HepG2 (cell line): ENCODE measurements around the gene RHOV. TPM values are rescaled to one million over a fixed set of nuclear protein-coding genes. Genes with fewer than 3 reads are reported as not detected.

Experiments used
- AHR ChIP-seq: IDR thresholded peaks from 2 replicates; pipeline ENCODE4 v1.6.1; 2018; ENCODE audit warnings: missing genetic modification reagents, missing compliant biosample characterization
- CEBPG ChIP-seq: IDR thresholded peaks from 2 replicates; pipeline ENCODE4 v1.6.1; 2016
- EED ChIP-seq: sonication (generic); formaldehyde crosslinking; IDR thresholded peaks from 2 replicates; pipeline ENCODE4 v1.5.0; 2020; ENCODE audit warnings: mild to moderate bottlenecking, missing genetic modification reagents
- MIER2 ChIP-seq: IDR thresholded peaks from 2 replicates; pipeline ENCODE4 v1.6.1; 2016; ENCODE audit warnings: missing biosample characterization, missing genetic modification reagents
- PHF20 ChIP-seq: sonication (generic); formaldehyde crosslinking; IDR thresholded peaks from 2 replicates; pipeline ENCODE4 v1.5.0; 2020; ENCODE audit warnings: mild to moderate bottlenecking, missing genetic modification reagents
- PPARG ChIP-seq: conservative IDR thresholded peaks from 2 replicates; pipeline ENCODE4 v1.6.1; 2016; ENCODE audit warnings: missing biosample characterization, missing genetic modification reagents
- SAP130 ChIP-seq: IDR thresholded peaks from 2 replicates; pipeline ENCODE4 v1.6.1; 2016; ENCODE audit warnings: low read depth
- TBX2 ChIP-seq: sonication (generic); formaldehyde crosslinking; IDR thresholded peaks from 2 replicates; pipeline ENCODE4 v1.5.0; 2020; ENCODE audit warnings: missing genetic modification reagents, mild to moderate bottlenecking, borderline replicate concordance
- THYN1 ChIP-seq: sonication (generic); formaldehyde crosslinking; IDR thresholded peaks from 2 replicates; pipeline ENCODE4 v1.8.1; 2023; ENCODE audit warnings: low read depth, mild to moderate bottlenecking, moderate library complexity, missing genetic modification reagents, borderline replicate concordance
- U2AF1 ChIP-seq: fragments of 200-400 bp; formaldehyde crosslinking; optimal IDR thresholded peaks from 2 replicates; pipeline ENCODE3; 2017; ENCODE audit warnings: mild to moderate bottlenecking, low read depth, low read length
- U2AF2 ChIP-seq: fragments of 200-400 bp; formaldehyde crosslinking; IDR thresholded peaks from 2 replicates; pipeline ENCODE4 v1.6.1; 2017; ENCODE audit warnings: low read depth, mild to moderate bottlenecking, low read length
- ZBTB42 ChIP-seq: sonication (generic); formaldehyde crosslinking; IDR thresholded peaks from 2 replicates; pipeline ENCODE4 v1.5.0; 2020; ENCODE audit warnings: mild to moderate bottlenecking, missing genetic modification reagents
- ZFY ChIP-seq: sonication (generic); formaldehyde crosslinking; IDR thresholded peaks from 2 replicates; pipeline ENCODE4 v1.4.0; 2020; ENCODE audit warnings: missing genetic modification reagents
- ZNF264 ChIP-seq: sonication (generic); formaldehyde crosslinking; IDR thresholded peaks from 2 replicates; pipeline ENCODE4 v1.4.0; 2020; ENCODE audit warnings: missing genetic modification reagents
- ZNF552 ChIP-seq: sonication (generic); formaldehyde crosslinking; IDR thresholded peaks from 2 replicates; pipeline ENCODE4 v1.9.0; 2022; ENCODE audit warnings: missing genetic modification reagents, mild to moderate bottlenecking, borderline replicate concordance
- ZNF703 ChIP-seq: sonication (generic); formaldehyde crosslinking; IDR thresholded peaks from 2 replicates; pipeline ENCODE4 v1.5.1; 2020; ENCODE audit warnings: missing genetic modification reagents, mild to moderate bottlenecking, moderate library complexity, borderline replicate concordance
- polyA plus RNA-seq, 8 experiments: library from polyadenylated mRNA; depleted of rRNA in 3 of 8; stranded (reverse) in 7 of 8; unstranded in 1 of 8; fragments of >200 nt; fragmentation: Illumina TruSeq in 4 of 8; extraction: Trizol in 4 of 8; gene quantifications; 2 replicates each; pipeline versions ENCODE4 v1.2.1 to v1.2.3, GENCODE V29; 2011 to 2016; ENCODE audit warnings: low read depth in 4 of 8, missing spikeins in 1 of 8, mixed read lengths in 1 of 8; ENCODE audit not compliant: insufficient read depth in 1 of 8
- total RNA-seq, 5 experiments: library from RNA; depleted of rRNA; stranded (reverse); fragments of >200 nt; fragmentation: Illumina TruSeq; extraction: Trizol; gene quantifications; 2 replicates each; pipeline ENCODE4 v1.2.3, GENCODE V29; 2016; ENCODE audit warnings: low read depth in 1 of 5
- TF ChIP-seq, protein P1 (sequence below): sonication (generic); formaldehyde crosslinking; IDR thresholded peaks from 2 replicates; pipeline ENCODE4 v1.4.0; 2020; ENCODE audit warnings: missing genetic modification reagents
- TF ChIP-seq, protein P2 (sequence below): IDR thresholded peaks from 2 replicates; pipeline ENCODE4 v1.6.1; 2016; ENCODE audit warnings: low read depth
- TF ChIP-seq, protein P3 (sequence below): sonication (generic); formaldehyde crosslinking; IDR thresholded peaks from 2 replicates; pipeline ENCODE4 v1.4.0; 2020; ENCODE audit warnings: mild to moderate bottlenecking, missing genetic modification reagents
- TF ChIP-seq, protein P4 (sequence below): sonication (generic); formaldehyde crosslinking; conservative IDR thresholded peaks from 2 replicates; pipeline ENCODE4 v1.4.0; 2020; ENCODE audit warnings: missing genetic modification reagents

RHOV gene
- total and polyA plus RNA-seq, 2 of the 13 experiments (the other 11 are each of a cell fraction or from before 2014, with no cell fraction given), result 0.17 to 0.18 TPM

DNA sequence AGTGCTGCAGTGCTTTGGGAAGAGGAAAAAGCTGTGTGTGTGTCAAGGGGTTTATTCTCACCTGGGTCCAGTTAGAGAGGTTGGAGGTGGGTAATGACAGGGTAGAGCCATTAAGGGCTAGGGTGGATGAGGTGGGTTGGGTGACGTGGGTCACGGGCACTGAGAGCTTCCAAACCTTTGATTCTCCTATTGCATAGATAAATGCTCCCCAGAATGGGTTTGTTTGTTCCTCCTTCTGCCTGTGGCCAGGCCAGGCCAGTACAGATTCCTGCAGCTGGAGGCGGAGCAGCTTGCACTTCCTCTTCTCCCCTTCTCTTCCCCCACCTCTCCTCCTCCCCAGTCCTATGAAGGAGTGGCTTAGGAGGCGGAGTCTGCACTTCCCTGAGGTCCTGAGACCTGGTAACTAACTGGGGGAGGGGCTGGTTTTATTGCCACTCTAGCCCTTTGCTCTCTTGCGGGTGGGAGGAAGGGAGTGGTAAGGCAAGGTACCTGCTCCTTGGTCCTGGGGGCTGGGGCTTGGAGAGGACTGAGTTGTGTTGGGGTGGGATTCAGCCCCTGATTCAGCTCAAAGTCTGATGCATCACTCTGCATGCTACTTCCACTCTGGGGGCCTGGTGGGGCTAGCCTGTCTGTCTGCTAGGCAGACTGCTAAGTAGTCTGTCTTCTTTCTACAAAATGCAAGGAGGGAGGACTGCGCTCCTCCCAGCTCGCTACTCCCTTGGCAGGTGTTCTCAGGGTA lies 26.6 kb downstream of the RHOV start (continued):
- TF ChIP-seq, protein P1, sequence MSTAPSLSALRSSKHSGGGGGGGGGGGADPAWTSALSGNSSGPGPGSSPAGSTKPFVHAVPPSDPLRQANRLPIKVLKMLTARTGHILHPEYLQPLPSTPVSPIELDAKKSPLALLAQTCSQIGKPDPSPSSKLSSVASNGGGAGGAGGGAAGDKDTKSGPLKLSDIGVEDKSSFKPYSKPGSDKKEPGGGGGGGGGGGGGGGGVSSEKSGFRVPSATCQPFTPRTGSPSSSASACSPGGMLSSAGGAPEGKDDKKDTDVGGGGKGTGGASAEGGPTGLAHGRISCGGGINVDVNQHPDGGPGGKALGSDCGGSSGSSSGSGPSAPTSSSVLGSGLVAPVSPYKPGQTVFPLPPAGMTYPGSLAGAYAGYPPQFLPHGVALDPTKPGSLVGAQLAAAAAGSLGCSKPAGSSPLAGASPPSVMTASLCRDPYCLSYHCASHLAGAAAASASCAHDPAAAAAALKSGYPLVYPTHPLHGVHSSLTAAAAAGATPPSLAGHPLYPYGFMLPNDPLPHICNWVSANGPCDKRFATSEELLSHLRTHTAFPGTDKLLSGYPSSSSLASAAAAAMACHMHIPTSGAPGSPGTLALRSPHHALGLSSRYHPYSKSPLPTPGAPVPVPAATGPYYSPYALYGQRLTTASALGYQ, result no peak
- TF ChIP-seq ZBTB42 (CRISPR knock-in tag), result no peak
- TF ChIP-seq PHF20 (CRISPR knock-in tag), result no peak
- no peak for TF ChIP-seq MIER2 (CRISPR knock-in tag)
- TF ChIP-seq TBX2 (CRISPR knock-in tag), result peak; percentile 42; the same call in 1 of the 2 replicates
- TF ChIP-seq, protein P2, sequence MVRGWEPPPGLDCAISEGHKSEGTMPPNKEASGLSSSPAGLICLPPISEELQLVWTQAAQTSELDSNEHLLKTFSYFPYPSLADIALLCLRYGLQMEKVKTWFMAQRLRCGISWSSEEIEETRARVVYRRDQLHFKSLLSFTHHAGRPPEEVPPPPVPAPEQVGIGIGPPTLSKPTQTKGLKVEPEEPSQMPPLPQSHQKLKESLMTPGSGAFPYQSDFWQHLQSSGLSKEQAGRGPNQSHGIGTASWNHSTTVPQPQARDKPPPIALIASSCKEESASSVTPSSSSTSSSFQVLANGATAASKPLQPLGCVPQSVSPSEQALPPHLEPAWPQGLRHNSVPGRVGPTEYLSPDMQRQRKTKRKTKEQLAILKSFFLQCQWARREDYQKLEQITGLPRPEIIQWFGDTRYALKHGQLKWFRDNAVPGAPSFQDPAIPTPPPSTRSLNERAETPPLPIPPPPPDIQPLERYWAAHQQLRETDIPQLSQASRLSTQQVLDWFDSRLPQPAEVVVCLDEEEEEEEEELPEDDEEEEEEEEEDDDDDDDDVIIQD (CRISPR knock-in tag), result no peak
- no peak for TF ChIP-seq U2AF2
- TF ChIP-seq SAP130 (CRISPR knock-in tag), result 0 out of 2 replicates have a peak, but pooled peaks have one; percentile 20
- TF ChIP-seq ZNF552 (CRISPR knock-in tag), result no peak
- TF ChIP-seq ZFY (CRISPR knock-in tag), result no peak
- TF ChIP-seq AHR (CRISPR knock-in tag), result no peak
- no peak for TF ChIP-seq ZNF703
- TF ChIP-seq U2AF1, result no peak
- no peak for TF ChIP-seq PPARG (CRISPR knock-in tag)
- no peak for TF ChIP-seq CEBPG (CRISPR knock-in tag)
- TF ChIP-seq EED (CRISPR knock-in tag), result no peak
- TF ChIP-seq THYN1, result no peak
- TF ChIP-seq ZNF264 (CRISPR knock-in tag), result no peak
- TF ChIP-seq, protein P3, sequence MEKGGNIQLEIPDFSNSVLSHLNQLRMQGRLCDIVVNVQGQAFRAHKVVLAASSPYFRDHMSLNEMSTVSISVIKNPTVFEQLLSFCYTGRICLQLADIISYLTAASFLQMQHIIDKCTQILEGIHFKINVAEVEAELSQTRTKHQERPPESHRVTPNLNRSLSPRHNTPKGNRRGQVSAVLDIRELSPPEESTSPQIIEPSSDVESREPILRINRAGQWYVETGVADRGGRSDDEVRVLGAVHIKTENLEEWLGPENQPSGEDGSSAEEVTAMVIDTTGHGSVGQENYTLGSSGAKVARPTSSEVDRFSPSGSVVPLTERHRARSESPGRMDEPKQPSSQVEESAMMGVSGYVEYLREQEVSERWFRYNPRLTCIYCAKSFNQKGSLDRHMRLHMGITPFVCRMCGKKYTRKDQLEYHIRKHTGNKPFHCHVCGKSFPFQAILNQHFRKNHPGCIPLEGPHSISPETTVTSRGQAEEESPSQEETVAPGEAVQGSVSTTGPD (CRISPR knock-in tag), result no peak
- TF ChIP-seq, protein P4, sequence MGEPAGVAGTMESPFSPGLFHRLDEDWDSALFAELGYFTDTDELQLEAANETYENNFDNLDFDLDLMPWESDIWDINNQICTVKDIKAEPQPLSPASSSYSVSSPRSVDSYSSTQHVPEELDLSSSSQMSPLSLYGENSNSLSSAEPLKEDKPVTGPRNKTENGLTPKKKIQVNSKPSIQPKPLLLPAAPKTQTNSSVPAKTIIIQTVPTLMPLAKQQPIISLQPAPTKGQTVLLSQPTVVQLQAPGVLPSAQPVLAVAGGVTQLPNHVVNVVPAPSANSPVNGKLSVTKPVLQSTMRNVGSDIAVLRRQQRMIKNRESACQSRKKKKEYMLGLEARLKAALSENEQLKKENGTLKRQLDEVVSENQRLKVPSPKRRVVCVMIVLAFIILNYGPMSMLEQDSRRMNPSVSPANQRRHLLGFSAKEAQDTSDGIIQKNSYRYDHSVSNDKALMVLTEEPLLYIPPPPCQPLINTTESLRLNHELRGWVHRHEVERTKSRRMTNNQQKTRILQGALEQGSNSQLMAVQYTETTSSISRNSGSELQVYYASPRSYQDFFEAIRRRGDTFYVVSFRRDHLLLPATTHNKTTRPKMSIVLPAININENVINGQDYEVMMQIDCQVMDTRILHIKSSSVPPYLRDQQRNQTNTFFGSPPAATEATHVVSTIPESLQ (CRISPR knock-in tag), result no peak
